VCaP (cell line): ENCODE data around the gene LY6G5B.

ENCODE experiments used
- H3K27ac ChIP-seq: fragments of 450-650 bp; 2 replicates; pipeline ENCODE4 v1.5.1; 2017
- TF ChIP-seq, protein P1 (sequence below): fragments of 450-650 bp; conservative IDR thresholded peaks from 2 replicates; pipeline ENCODE4 v1.5.1; 2017; ENCODE audit warnings: mild to moderate bottlenecking, moderate library complexity

LY6G5B gene

DNA sequence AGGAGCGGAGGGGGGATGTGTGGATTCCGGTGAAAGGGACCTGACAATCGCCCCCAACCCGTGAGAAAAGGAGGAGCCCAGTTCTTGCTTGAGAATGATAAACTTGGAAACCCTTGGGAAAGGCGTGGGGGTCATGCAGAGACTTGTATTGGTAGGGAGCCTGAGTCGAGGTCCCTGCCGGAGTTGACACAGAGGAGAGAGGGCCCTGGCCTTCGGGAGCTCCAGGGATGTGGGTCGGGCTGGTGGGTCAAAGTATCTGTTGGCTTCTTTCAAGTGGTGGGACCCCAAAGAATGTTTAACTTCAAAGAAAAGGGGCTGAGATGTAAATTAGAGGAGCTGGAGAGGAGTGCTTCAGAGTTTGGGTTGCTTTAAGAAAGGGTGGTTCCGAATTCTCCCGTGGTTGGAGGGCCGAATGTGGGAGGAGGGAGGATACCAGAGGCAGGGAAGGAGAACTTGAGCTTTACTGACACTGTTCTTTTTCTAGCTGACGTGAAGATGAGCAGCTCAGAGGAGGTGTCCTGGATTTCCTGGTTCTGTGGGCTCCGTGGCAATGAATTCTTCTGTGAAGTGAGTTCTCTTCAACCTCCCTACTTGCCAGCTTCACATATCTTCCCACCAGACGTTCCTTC is 3.3 kb upstream of the LY6G5B start:
- TF ChIP-seq, protein P1, sequence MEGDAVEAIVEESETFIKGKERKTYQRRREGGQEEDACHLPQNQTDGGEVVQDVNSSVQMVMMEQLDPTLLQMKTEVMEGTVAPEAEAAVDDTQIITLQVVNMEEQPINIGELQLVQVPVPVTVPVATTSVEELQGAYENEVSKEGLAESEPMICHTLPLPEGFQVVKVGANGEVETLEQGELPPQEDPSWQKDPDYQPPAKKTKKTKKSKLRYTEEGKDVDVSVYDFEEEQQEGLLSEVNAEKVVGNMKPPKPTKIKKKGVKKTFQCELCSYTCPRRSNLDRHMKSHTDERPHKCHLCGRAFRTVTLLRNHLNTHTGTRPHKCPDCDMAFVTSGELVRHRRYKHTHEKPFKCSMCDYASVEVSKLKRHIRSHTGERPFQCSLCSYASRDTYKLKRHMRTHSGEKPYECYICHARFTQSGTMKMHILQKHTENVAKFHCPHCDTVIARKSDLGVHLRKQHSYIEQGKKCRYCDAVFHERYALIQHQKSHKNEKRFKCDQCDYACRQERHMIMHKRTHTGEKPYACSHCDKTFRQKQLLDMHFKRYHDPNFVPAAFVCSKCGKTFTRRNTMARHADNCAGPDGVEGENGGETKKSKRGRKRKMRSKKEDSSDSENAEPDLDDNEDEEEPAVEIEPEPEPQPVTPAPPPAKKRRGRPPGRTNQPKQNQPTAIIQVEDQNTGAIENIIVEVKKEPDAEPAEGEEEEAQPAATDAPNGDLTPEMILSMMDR: no peak
- H3K27ac ChIP-seq: peak overlapping the region; percentile 91

DNA sequence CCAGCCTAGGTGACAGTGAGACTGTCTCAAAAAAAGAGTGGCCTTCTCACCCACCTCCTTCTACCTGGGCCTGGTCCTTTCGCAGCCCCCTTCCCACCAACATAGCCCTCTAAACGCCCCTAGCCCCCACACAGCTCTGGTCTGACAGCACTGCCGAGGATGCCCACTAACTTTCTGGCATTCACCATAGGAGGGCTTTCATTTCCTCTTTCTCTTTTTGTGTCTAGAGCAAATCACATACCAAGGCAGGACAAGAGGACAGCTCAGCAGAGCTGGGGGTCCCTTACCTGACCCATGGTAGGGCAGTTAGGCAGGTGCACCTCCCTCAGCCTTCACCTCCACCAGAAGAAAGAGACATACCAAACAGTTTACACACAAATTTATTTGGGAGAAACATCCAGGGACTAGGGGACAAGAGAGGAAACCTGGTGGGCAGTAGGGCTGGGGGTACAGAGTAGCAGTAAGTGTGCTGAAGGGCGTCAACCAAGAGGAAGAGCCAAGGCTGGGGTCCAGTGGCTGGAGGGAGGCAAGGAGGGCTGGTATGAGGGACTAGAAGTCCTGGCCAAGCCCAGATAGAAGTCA is 6.6 kb downstream of the LY6G5B start:
- no peak overlapping the region for H3K27ac ChIP-seq
- TF ChIP-seq, protein P1: no peak

DNA sequence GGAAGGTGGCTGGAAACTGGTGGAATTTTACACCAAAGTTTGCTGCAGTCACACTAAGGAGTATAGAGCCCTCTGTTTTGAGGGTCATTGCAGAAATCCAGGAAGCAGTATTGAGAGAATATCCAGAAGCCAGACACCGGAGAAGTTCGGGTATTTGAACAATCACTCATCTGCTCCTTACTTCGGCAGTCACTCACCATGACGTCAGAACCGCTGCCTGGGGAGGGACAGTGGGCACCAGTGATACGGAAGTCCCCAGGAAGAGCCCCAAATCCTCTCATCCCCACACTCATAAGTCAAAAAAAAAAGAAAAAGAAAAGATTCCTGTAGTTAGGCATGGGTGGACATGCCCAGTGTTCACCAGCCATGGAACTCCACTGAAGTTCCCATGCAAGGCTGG is 7.1 kb downstream of the LY6G5B start:
- H3K27ac ChIP-seq: no peak overlapping the region
- TF ChIP-seq, protein P1: no peak

DNA sequence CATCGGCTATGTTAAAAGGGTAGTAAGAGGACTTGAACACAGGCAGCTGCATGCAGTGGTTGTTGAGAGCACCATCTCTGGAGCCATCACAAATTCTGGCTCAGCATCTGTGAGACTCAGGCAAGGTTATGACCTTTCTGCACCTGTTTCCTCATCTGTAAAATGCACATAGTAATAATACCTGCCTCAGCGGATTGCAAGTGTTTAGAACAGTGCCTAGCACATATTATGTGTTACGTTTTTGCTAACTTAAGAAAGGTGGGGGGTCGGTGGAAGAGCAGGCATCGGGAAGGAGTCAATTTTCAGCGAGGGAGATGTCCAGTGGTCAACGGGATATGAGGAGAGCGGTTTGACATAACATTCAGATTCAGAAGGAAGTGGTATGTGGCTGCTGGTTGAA is 8.2 kb downstream of the LY6G5B start:
- TF ChIP-seq, protein P1: no peak
- no peak overlapping the region for H3K27ac ChIP-seq

DNA sequence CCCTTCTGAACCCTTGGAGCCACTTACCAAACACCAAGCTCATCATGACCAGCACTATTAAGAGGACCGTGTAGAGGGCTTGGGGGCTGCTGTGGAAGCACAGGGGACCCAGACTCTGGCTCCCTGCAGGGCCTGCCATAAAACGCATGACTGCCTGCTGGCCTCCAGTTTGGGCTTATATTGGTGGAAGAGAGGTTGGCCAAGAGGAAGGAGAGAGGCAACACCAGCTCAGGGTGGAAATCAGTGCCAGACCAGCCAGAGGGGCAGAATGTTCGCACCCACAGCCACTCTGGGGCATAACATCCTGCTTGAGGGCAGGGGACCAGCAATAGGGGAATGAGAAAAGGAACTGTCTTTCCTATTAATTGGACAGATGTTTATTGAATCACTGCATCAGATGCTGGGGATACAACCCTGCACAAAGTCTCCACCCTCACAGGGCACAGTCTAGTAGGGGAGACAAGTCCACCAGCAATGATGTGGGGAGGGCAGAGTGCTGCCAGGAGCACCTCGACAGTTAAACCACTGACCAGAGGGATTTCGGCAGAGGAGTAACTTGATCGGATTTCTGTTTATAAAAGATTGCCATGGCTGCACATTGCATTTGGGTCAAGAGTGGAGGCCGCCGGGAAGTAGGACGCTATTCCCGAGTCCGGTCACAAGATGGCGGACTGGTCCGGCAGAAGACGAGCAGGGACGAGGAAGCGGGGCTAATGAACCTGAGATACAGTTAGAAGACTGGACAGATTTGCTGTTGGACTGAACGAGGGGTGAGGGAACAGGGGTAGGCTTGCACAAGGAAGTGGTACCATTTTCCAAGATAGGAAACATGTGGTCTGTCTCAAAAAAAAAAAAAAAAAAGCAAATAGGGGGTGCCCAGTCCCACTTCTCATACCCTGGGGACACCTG is 10.7 kb downstream of the LY6G5B start, which contains the start of gene LY6G5C:
LY6G5C (minus strand) TSS at position 842 of the 909 bp plus-strand sequence; CDS start at position 148, 694 bp downstream.
- TF ChIP-seq, protein P1: peak; percentile 75
- H3K27ac ChIP-seq: peak within 1 kb of the TSS; percentile 78

DNA sequence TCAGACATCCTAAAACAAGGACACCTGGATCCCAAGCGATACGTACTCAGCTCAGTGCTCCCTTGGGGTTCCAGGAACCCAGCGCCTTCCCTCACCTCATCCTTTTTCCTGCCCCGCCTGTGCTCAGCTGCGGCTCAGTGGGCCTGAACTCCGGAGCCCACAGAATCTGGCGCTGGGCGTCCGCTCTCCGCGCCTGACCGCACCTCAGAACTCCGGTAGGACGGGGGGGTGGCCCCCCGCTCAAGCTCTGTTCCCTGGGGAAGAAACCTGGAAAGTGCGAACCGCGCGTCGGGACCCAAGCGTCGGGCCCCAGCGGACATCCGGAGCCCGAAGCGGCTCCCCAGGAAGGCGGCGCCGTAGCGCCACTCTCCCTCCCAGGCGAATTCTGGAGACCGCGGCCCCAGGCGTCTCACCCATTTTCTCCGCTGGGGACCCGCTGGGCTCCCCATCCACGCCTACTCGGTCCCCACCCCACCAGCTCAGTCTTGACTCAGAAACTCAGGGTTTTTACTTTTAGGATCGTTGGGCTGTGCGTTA is 11.4 kb downstream of the LY6G5B start:
- peak overlapping the region; percentile 78 for H3K27ac ChIP-seq
- TF ChIP-seq, protein P1: no peak

DNA sequence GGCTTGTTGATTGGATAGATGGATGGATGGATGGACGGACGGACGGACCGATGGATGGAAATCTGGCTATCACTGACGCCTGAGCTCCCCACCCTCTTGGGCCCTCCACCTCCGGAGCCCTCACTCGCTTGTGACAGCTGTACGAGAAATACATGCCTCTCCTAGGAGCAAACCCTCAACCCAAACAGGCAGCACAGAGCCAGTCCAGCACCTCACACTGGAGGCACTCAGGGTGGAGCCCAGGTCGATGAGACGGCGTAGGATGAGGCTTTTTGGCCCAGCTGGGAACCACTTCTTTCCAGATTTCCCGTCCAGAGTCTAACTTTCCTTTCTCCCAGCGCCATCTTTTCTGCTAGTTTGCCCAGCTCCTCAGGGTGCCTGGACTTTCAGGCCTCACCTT is 13.8 kb downstream of the LY6G5B start:
- TF ChIP-seq, protein P1: no peak
- no peak overlapping the region for H3K27ac ChIP-seq
